Esophagus squamous epithelium (tissue), 4 donors: ENCODE data around the gene SLC1A4.

Source experiments
- POLR2A ChIP-seq, 4 donors: fragments of 450-650 bp; IDR thresholded peaks; one replicate each; pipeline ENCODE4 v1.6.1; 2017; ENCODE audit warnings: antibody characterized with exemption in 4 of 4, mild to moderate bottlenecking in 4 of 4, moderate library complexity in 3 of 4
- TF ChIP-seq, protein P1 (sequence below), 6 experiments: fragments of 450-650 bp in 4 of 6; fragments of 200-600 bp in 2 of 6; sonication (generic) in 2 of 6; IDR thresholded peaks; one replicate each; pipeline ENCODE4 v1.5.1; 2016 to 2019; ENCODE audit warnings: antibody characterized with exemption in 6 of 6, mild to moderate bottlenecking in 4 of 6, moderate library complexity in 4 of 6

DNA sequence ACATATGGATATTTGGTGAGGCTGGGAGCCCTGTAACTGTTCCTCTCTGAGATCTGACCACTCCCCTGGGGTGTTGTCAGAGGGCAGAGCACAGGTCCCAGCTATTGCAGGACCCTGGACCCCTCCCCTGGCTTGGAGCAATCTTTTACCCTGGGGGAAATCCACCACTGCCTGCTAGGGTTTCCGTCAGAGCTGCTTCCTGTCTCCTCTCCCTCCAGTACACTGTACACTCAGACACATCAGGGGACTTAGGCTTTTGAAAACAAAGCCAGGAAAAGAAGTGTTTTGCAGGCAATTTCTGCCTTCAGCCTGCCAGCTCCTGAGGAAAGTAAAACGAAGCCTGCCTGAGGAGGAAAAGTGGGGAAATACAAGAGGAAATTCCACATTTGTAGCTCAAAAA is 53.8 kb downstream of the SLC1A4 start:
- TF ChIP-seq POLR2A (IDR thresholded peaks at IDR 0.05): no peak
- TF ChIP-seq, protein P1, sequence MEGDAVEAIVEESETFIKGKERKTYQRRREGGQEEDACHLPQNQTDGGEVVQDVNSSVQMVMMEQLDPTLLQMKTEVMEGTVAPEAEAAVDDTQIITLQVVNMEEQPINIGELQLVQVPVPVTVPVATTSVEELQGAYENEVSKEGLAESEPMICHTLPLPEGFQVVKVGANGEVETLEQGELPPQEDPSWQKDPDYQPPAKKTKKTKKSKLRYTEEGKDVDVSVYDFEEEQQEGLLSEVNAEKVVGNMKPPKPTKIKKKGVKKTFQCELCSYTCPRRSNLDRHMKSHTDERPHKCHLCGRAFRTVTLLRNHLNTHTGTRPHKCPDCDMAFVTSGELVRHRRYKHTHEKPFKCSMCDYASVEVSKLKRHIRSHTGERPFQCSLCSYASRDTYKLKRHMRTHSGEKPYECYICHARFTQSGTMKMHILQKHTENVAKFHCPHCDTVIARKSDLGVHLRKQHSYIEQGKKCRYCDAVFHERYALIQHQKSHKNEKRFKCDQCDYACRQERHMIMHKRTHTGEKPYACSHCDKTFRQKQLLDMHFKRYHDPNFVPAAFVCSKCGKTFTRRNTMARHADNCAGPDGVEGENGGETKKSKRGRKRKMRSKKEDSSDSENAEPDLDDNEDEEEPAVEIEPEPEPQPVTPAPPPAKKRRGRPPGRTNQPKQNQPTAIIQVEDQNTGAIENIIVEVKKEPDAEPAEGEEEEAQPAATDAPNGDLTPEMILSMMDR (IDR thresholded peaks at IDR 0.05): no peak
